Fibroblast of peridontal ligament (primary cell): ENCODE data around the gene GRIK3.

Source experiments
- DNase-seq: peaks from one replicate; pipeline ENCODE4 v3.0.0-alpha.2; 2010; ENCODE audit errors: extremely low read depth

Gene GRIK3

DNA sequence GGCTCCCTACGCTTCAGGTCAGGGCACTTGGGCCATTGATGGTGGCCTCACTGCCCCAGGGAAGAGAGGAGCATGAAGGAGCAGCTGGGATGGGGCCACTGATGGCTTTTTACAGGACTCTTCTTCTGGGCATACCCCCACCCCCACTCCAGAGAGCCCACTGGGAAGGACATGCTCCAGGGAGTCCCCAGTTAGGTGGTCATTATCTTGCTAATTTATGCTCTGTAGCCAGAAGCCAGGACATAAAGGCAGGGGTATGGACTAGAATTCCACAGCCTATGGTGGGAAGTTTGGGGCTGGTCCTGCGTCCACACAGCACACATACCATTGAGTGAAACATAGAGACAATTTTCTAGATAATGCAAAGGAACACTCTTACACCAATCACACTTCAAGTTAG is 8.8 kb upstream of the GRIK3 start:
- no peak for DNase-seq

DNA sequence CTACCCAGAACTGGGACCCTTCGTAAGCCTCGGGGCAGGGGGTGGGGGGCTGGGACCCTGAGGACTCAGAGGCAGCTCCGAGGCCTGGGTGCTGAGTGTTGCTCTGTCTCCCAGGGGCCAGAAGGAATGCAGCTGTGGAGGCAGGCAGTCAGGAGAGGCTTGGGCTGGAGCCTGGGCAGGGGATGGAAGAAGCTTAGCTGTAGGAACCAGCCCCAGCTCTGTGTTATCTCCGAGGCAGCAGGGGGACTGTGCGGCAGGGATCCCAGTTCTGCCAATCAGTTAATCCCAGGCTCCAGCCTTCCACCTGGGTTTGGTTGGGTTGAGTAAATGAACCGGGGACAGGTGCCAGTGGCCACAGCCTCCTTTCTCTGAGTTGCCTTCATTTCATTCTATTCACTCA is 8.2 kb upstream of the GRIK3 start:
- no peak for DNase-seq

DNA sequence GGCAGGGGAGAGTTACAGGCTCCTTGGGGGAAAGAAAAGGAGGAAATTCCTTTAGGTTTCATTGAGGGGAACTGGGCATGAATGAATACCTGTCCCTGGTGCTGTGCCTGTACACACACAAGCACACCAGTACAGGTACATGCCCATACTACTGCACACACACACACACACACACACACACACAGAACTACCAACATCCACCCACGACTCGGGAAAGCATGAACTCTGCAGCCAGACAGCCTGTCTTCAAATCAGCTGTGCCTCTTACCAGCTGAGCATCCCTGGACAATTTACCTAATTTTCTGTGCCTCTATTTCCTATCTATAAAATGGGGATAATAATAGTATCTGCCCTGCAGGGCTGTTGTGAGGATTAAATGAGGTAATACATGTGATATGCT is 7.2 kb upstream of the GRIK3 start:
- DNase-seq, result no peak

DNA sequence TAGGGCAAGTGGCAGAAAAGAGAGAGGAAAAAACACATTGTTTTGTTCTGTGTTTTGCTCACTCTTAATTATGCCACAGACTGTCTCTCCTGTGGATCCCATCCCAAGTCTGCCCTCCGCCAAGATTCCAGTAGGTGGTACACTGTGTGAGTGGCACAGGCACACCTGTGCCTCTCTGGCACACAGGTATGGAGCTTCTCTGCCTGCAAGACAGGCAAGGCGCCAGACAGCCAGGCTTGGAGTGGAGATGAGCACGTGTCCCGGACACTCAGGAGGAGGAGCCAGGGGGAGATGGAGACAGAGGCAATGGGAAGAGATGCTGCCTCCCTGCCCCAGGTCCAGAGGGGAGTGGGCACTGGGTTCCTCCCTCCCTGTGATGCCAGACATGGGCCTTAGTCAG is 6.5 kb upstream of the GRIK3 start:
- DNase-seq, result no peak

DNA sequence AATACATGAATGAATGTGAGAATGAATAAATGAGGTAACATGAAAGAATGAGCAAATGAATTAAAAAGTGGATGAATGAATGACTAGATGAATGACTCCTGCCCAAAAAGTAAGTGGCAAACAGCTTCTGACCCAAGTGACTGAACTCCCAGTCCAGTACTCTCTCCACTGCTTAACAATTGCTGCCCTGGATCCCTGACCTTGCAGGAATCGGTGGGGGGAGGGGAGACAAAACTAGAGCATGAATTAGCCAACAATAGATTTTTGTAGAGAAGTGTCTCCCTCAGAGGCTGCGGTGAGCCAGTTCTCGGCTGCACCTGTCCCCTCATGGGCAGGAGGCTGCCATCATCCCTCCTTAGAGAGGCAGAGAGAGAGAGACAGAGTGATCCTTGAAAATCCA is 5.9 kb upstream of the GRIK3 start:
- no peak for DNase-seq

DNA sequence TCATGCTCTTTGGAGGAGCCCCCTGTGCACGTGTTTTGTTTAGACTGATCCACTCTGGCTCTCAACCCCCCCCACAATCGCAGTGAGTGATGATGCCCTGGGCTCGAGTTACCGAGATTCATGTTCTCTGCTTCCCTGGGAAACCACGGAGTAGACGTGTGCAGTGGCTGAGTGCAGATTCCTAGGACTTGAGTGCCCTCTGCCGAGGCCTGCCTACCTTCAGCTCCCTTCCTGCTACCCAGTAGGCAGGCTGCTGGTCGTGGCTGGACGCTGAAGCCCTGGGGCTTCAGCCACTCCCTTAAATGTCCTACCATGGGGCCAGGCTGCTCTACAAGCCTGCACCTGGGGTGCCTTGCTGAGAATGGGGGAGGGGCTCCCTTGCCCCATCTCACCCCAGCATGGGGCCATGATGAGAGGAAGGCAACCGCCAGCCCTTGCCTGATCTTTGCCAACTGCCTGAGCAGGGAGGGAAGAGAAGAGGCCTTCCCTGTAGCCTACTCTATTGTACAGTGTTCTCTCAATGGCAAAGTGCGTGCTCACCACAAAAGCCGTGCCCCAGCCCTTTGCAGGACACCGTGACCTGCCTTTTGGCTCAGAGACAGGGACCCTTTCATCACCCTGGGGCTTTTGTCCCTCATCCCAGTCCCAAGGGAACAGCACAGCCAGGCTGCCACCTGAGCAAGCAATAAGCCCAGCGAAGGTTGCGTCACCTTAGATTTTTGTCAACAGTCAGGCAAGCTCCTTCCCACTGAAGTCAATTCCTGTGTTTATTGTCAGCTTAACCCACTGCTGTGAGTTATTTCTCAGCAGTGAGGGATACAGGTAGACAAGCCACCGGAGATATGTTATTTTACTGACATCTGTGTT is 4.1 kb upstream of the GRIK3 start:
- no peak for DNase-seq

DNA sequence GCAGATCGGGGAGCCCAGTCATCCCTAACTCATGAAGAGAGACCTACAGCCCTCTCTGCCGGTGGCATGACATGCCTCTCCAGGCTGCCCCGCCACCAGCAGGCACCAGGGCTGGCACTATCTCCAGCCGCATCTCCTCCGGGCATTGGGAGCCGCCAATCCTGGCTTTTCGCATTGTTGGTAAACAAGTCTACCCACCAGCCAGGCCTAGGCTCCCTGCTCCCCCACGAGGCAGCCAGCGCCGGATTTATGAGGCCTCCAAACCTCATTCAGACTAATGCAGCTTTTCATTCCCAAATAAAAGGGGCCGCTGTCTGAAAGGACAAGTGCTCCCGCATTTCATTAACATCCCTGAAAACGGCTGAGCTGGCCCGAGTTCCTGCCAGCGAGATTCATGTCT is 3.4 kb upstream of the GRIK3 start:
- DNase-seq, result no peak

DNA sequence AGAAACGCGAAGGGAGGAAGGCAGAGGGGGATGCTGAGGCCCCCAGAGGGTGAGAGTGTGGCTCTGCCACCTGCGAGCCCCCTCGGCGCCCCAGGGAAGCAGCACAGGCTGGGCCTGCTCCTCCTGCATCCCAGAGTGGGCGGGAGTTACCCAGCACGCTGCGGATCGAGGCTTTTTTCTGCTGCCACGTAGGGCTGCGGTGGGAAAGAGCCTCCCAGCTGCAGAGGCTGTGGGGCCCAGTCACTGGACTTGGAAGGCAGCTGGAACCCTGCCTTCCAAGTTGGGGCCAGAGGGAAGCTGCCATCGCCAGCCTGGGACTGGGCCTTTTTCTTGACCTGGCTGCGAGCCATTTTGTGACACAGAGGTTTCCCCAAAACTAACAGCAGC is 2.3 kb upstream of the GRIK3 start:
- DNase-seq, result no peak

DNA sequence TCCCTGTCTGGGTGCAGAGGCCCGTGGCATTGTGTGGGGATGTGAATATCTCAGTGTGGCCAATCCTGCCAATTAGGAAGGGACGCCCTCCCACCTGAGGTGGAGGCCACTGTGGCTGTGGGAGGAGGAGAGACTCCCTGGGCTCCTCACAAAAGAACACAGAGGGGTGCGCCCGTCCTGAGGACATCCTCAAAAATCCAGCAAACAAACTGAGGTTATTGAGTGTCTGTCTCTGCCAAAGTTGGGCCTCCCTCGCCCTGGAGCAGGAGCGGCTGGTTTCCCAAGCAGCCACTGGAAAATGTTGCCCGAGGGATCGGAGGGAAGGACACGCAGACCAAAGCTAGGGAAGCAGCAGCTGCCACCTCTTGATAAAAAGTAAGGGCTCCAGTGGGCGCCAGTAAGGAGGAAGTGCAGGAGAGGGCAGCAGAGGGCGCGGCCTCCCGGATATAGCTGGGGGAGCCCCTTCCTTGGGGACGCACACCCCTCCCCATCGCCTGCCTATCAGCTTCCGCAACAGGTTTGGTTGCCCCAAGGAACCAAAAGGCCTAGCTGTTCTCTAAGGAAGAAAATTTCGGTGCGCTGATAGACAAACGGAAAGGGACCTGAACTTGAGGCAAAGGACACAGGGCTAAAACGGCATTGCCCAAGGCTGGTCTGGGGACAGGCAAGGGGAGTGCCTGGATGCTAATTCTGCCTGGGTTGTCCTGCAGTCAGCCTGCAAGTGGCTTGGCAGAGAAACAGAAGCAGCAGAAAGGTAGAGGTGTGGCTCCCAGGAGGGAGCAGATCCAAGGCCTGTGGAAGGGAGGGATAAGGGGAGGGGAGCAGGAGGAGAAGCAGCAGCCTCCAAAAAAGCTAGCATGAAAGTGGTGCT is 1.7 kb upstream of the GRIK3 start:
- DNase-seq, result no peak

DNA sequence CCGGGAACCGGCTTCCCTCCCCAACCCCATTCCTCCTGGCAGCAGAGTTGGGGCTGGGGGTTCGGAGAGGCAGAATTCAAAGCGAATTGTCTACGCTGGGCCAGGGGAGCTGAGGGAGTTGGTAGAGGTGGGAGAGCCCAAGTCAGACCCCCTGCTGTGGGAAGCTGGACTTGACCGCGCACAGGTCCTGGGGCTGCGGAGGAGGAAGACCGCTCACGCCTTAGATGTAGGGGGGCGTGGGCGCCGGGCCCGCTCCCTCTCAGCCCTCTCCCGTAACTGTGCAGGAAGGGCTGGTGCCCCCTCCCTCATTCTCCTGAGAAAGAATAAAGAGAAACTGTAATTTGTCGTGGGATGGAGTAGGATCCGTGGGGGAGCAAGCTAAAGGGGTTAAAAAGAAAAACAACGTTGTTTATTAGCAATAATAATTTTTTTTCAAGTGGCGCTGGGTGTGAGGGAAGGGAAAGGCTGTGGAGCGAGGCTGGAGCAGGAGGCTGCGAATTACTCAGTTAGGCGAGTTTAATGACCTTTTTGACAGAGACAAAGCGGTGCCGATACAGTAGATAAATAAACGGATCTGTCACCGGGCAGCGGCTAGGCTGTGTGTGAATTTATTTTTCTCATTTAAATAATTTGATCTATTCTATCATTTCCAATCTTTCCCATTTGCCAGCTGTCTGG is 838 bp upstream of the GRIK3 start:
- DNase-seq, result no peak

DNA sequence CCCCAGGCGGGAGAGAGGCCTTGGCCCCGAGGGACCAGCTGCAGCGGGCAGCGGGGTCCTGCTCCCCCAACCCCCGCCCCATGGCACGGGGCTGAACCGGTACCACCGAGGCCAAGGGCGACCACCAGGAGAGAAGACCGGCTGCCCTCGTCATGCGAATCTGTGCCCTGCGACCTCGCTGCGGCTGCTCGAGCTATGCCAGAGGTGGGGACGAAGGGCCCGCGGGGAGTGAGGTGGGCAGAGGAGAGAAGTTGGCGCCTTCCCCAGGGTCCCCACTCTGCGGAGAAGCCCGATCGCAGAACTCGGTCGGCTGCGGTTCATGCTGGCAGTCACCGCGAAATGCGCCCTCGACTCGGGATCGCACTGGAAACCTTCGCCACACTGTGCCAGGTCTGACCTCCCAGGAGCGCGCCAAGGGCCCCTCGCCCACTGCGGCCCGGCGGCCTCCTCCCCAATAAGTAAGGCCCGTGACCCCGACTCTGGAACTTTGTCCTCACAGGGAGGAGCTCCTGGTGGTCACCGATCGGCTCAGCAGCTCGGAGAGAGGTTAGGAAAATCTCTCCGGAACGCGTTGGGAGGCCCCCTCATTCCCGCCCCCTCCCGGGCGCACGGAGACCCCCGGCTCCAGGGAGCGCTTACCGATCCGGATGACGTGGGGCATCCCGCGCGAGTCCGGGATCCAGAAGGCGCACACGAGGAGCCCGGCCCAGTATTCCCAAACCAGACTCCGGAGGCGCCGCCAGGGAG is 787 bp downstream of the GRIK3 start:
- no peak for DNase-seq

DNA sequence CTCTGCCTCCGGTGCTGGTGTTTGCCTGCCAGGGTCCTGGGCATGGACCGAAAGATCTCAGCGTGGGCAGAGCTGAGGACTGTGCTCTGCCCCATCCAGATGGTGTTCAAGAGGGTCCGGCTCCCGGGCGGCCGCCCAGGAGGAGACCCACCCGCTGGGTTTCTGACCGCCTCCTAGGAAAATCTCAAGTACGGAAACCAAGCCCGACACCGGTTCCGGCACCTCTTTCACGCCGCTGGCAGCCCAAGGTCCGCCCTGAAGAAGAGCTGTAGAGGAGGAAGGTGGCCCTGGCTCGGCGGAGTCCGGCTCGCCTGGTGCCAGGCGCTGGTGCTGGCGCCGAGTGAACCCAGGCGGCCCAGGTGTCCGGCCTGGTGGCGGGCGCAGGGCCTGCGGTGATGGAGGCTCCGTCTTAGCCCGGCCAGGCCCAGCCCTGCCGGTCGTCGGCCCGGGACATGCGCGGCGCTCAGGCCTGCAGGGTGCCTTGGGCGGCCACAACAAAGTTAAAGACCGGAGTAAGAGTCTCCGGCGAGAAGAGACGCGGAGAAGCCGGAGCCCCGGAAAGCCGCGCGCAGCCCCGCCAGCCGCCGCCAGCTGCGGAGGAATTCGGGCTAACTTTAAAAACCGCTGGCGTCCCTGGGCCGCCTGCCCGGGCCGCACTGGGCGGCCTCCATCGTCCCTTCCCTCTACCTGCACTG is 1.5 kb downstream of the GRIK3 start:
- DNase-seq, result no peak

DNA sequence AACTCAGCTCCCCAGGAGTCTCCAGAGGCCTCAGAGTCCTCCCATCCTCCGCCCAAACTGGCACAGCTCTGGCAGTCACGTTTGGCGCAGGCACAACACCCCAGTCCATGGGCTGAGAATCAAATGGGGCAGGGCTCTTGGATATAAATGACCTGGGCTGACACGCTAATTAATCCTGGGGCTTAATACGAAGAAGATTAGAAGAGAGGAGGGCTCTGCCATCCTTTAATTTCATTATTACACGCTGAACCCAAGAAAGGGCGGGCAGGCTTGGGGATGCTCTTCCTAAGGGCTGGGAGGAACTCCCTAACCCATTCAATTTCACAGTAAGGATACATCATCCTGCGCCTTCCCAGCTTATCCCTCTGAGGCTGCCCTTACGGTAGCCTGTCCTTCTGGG is 2.4 kb downstream of the GRIK3 start:
- no peak for DNase-seq

DNA sequence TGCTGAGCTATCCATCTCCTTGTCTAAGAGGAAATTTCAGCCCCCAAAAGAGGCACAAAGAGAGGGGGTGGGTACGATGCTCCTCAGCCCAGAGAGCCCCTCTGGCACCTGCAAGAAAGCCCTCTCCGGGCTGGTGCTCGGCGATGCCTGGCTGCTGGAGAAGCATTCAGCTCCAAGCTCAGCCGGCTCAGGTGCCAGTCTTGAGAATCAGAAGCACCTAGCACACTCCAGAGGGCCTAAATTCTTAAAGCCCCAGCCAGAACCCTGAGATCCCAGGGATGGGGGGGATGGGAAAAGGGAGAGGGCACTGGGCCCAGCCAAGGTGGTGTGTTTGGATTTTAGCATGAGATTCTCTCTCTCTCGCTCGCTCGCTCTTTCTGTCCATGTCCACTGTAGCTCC is 2.9 kb downstream of the GRIK3 start:
- no peak for DNase-seq

DNA sequence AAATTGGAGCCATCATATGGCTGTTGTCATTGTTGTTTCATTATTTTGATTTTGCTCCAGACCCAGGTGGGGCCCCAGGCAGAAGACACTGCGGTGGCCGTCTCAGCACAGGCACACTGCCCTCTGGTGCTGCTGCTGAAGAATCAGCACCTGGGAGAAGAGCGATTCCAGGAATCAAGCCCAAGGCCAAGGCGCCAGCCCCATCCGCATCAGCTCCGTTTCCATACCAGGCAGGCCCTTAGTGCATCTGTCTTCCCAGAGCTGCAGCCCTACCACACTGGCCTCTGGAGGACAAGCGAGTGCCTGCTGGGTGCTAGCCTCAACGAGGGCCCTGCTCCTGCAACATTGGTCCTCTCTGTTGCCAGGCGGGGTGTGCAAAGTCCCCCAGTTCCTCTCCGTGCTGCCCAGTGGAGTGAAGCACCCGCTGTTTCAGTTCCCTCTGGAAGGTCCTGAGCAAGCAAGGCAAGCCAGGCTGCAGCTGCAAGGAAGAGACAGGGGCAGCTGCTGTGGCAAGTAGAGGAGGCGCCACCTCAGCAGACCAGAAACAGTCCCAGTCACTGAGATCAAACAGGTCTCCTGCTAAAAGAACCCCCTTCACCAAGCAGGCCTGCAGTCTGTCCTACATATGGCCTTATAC is 5.2 kb downstream of the GRIK3 start:
- DNase-seq, result no peak

DNA sequence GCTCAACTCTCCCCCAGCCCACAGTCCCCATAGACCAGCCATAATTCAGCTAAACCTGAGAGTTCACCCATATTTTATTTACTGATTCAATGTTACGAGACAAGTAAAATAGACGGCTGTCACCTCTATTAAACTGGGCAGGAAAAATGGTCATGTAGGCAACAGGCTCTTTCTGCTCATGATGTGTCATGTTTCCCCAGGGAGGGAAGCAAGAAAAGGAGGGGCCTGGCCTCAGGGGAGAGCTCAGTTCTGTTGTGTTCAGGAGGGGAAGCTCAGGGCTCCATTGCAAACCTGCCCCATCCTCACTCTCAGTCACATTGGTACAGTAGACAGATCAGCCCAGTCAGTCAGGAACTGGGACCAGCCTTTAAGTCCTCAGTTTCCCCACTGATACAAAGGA is 12.8 kb downstream of the GRIK3 start:
- no peak for DNase-seq

DNA sequence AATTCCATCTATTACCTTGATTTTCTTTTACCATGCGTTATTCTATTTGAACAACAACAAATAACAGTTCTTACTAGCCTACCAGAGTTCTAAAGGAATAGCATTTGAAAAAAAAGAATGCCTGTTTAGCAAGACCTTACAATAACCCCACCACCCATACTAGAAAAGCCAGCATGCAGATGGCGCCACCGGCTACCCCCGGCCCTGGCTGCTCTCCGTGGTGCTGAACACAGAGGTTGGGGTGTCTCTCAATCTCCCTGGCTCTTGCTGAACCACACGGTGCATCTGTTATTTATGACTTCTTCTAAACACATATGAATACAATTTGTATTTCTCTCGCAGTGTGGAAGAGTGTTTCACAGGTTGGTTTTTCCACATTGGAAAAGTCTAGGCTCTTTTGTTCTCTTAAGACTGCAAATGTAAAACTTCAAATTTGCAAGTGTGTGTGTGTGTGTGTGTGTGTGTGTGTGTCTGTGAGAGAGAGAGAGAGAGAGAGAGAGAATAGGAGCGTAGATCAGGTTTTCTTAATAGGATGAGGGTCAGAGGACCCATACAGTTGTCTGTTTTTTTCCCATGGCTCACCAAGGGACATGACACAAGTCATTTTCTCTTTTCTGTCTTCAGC is 13.6 kb downstream of the GRIK3 start:
- no peak for DNase-seq

DNA sequence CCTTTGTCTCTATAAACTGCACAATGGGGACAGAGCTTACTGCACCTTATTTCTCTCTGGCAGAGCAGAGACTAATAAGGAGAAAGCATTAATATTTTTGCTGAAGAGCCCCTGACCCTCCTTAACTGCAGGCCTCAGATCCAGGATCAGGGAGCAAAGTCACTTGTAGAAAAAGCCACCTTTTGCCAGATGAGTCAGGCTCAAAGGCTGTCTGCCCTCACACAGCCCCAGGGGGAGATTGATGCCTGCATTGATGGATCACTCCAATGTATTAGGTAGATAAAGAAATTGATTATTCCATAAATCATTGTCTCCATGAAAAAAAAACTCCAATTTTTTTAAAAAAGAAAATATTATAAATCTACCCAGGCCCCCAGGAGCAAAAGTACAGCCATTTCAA is 15.8 kb downstream of the GRIK3 start:
- no peak for DNase-seq

DNA sequence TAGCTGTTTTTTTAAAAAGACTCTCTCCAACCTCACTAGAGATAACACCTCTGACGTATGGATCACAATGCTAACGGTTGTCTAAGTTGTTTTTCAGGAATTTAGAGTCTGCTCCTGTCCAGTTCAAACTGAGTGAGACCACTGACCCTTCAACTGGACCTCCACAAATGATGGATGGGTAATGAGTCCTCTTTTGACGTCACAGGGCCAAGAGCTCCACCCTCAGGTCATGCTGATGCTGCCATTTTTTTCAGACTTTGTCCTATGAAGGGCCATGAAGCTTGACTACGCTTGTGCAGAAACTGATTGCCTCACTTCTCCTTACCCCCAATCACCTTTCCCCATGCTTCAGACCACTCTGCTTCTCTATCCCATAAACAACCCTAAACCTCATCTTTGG is 16.6 kb downstream of the GRIK3 start:
- DNase-seq, result no peak

DNA sequence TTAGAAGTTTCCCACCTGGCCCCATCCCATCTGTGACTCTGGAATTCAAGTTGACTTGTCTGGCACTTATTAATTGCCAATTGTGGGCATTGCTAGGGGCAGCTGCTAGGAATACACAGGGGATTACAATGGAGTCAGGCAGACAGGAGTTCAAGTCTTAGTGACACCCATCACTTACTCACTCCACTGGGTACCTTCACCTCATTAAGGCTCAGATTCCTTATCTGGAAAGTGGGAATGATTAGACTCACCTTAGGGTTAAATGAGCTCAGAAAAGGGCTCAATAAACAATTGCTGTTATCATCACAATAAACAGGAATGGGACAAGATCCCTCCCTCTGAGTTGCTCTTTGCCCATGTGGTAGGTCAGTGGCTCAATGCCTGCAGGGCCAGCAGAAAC is 18.2 kb downstream of the GRIK3 start:
- no peak for DNase-seq
